ELR (cell line): Measurements from ENCODE around the gene TMEM255B.
"Not testable (repeated sequence)": the region's sequence is repeated elsewhere in the genome, so short reads cannot be mapped to it uniquely, and the experiment has no call there.

Source experiments
- DNase-seq: peaks from one replicate; pipeline ENCODE4 v3.0.0-alpha.2; 2015; ENCODE audit warnings: low read depth

TMEM255B gene

DNA sequence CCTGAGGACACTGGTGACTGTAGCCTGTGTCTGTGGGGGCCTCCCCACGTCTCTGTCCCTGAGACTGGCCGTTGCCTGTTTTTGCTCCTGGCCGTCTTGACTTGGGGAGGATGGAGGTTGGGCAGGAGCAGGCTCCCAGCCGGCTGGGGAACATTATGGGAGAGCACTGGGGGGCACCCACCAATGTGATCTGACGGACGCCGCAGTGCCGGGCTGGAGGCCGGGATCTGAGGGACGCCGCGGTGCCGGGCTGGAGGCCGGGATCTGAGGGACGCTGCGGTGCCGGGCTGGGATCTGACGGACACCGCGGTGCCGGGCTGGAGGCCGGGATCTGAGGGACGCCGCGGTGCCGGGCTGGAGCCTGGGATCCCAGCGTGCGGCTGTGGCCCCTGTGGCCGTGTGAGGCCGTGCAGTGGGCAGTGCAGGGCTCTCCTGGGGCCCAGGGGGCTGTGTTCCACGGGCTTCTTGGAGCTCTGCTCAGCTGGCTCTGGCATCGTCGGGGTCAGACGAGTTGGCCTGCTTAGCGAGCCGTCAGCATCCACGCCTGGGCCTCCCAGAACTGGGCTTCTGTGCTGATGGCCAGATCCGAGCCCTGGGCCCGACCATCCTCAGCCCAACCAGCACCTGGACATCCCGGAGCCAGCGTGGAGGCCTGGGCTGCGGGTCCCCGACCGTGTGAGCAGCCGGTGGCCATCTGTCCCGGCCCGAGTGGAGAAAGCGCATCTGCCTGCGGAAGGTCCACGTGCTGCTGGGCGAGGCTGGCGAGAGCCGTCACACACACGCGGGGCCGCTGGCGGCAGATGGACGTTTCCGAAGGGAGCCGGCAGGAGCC, 59.0 kb downstream of the TMEM255B start:
- no peak for DNase-seq

DNA sequence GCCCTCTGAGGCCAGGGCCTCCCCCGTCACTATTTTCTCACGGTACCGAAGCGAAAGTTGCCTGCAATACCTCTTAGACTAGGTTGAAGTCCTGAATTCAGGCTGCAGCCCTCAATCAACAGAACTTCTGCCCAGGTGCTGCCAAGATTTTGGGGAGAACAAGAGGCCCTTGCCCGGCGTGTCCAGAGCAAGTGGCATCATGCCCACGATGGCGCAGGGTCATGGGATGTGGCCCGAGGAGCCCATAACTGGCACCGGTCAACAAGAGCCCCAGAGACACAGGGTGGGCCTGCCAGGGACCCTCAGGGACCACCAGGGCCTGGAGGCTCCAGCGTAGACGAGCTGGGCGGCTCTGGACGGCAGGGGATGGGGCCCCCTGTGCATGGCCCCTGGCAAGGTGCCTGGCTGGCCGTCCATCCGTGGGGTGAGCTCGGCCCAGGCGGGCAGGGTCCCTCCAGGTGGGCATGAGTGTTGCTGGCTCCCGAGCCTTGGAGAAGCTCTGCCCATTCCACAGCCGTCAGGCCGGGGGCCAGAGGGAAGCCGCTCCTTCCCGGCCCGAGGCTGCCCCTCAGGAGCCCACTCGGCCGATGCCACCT, 59.8 kb downstream of the TMEM255B start:
- no peak for DNase-seq

DNA sequence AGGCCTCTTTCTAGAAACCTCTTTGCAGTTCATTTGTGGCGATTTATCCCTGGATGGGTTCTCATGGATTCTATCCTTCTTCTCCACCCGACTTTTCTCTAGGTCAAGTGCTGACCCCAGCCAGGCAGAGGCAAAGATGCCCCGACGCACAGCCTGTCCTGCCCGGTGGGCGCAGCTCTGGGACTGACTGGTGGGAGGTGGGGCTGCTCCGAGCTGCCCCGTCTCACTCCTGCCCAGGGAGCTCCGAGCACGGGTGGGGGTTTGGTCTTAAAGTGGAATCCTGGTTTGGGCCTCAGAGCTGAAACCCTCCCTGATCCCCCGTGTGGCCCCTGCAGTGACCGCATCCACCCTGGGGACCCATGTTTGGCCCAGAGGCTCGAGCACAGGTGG, 60.3 kb downstream of the TMEM255B start:
- DNase-seq, result no peak

DNA sequence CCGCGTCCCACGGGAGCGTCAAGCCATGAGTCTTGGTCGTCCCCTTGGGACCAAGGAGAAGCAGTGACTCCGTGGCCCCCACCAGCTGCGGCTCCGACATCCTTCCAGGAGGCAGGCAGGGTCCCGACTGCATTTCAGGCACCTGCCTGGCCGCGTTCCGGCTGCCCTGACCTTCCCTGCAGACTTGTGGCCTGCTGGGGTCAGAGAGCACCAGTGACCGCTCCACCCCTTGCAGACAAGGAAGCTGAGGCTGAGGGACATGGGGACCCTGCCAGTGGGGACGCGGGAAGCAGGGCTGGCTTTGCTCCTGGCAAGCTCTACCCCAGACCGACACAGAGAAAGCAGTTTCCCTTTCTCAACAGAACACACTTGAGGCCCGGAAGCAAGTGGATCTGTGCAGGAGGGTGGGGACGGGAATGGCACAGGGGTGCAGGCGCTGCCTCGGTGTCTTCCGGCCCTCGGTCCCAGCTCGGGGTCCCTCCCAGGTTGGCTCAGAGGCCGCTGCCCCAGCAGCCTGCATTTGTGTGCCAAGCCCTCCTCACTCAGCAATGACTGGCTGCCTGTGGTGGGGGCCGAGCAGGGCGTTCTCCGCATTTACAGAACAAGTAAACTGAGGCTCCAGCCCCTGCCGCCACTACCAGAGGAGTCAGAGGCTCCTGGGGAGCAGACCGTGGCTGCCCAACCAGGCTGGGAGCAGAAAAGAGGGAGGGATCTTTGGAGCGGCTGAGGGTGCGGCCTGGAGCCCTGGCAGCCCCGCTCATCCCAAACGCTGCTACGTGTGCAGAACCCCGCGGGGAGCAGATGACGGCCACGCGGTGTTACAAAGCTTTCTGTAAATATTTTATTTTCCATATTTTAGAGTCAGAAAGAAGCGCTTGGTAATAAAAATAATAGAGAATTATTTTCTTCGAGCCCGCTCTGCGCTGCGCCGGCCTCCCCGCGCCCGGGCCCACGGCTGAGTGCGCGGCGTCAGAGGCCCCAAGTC, 61.0 kb downstream of the TMEM255B start:
- DNase-seq, result no peak

DNA sequence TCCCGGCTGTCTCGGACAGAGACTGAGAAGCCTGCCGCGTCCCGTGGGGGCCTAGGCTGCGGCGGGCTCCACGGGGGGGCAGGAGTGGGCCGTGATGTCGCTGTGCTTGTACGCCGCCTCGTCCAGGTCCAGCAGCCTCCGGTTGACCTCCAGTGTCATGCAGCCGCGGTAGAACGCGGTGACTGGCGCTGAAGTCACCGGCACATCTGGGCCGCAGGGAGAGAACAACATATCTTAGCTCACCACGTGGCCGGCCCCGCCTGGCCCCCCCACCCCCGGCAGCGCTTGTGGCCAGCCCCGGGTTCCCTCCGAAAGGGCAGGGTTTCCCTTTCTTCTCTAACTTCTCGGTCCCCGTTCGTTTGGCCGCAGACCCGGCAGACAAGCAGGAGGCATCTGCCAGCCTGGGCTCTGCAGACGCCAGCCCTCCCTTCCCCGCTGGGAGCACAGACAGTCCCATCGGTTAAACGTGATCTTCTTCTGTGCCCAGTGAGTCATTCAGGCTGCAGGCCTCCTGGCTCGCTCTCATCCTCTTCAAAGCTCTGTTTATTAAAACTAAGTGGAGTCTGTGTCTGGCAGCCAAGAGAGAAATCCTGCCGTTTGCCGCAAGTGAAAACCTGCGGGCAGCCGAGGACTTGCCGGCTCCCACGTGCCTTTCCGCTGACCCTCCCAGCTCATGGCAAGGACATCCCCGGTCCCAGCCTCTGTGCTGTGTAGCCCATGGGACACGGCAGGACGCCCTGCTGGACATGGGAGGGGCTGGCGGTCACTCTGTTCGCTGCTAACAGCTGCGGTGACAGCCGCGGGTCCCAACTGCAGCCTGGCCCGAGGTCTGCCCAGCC, 62.0 kb downstream of the TMEM255B start:
- DNase-seq, result peak; percentile 99

DNA sequence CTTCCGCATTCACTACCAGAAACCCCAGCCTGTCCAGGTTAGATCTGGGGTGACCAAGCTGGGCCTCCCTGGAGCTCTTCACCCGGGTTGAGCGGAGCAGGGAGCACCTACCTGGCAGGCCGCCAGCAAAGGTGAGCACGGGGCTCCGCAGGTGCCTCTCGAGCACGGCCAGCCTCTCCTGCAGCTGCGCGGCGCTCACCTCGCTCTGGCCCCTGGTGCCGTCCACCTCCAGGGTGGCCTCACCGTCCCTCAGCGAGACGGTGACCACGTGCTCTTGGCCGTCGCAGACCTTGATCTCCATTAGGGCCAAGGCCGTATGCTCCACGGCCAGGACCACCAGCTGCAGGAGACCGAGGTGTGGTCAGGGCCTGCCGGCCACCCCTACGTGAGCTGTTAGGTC, 62.8 kb downstream of the TMEM255B start:
- DNase-seq, result no peak

DNA sequence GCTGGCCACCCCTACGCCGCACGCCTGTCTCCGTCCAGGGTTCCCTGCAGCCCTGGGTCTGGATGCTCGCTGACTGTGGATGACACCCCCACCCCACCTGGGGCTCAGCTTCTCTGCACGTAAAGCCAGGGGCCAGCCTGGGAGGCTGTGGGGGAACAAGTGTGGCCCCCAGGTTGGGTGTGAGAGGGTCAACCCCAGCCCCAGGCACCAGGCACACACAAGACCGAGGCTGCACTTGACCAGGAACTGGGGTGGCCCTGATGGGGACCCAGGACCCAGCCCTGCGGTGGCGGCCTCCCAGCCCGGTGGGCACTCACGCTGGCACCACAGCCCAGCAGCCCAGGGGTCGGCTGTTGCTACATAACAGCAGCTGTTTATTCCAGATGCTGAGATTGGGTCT, 63.2 kb downstream of the TMEM255B start:
- DNase-seq, result no peak

DNA sequence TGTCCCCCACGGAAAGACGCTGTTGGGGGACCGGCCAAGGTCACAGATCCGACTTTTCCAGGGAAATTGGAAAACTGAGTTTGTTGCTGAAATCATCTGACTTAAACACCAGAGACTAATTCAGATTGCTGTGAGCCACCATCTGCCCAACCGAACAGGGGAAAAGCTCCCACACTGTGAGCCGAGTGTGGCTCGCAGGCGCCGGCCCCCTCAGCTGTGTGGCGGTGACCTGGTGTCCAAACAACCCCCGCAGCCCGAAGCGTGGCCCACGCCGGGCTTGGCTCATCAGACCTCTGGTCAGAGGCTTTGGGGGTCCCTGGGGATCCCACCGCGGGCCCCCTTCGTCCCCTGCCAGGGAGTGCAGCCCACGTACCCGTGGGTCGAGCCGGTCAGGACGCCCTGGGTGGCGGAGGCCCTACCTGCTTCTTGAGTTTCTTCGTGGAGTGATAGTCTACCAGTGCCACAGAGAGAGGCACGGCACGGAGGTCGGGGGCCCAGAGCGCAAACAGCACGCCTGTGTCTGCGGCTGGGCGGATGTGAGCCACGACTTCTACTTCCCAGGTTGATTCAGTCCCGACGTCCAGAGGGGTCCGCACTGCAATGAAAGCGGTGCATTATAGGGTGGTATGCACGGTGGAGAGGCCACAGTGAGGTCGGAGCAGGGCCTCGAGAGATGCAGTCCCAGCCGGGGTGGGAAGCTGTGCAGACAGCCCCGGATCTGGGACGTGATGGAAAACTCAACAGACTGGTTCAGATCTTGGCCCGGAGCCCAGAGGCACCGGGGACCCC, 64.1 kb downstream of the TMEM255B start:
- DNase-seq, result no peak

DNA sequence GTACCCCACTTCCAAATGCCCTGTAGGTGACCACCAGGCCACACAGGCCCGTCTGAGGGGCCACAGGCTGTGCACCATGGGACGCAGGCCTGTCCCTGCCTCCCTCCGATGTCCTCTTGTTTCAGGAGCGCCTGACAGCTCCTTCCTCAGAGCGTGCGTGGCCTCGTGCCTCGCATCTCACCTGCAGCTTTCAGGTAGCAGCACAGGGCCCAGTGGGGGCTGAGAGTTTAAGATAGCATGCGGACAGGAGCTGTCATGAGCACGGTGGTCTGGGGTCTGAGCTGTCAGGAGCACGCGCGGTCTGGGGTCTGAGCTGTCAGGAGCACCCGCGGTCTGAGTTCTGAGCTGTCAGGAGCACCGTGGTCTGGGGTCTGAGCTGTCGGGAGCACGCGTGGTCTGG, 64.7 kb downstream of the TMEM255B start:
- no peak for DNase-seq

DNA sequence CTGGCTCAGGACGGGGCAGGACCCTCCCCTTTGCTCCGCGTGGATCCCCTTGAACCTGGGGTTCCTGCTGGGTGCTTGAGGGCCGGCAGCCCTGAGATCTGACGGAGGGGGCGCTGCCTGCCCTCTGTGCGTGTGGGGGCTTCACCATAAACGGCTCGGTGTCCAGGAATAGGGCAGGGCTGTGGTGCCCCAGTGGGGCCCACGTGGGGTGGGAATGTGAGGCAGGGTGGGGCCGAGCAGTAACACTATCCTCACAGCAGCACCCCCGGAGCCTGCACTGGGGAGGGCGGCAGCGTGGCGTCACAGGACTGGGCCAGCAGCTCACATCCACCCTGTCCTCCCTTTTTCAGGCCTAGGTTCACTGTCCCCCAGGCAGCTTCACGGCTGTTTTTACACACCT, 66.8 kb downstream of the TMEM255B start:
- no peak for DNase-seq

DNA sequence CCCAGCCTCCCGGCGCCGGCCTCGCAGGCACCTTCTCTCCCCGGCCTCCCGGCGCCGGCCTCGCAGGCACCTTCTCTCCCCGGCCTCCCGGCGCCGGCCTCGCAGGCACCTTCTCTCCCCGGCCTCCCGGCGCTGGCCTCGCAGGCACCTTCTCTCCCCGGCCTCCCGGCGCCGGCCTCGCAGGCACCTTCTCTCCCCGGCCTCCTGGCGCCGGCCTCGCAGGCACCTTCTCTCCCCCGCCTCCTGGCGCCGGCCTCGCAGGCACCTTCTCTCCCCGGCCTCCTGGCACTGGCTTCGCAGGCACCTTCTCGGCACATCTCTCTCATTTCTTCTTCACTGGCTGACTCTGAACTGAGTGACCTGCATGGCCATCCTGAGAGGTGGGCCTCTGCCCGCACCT, 67.4 kb downstream of the TMEM255B start:
- DNase-seq, result not testable (repeated sequence)

DNA sequence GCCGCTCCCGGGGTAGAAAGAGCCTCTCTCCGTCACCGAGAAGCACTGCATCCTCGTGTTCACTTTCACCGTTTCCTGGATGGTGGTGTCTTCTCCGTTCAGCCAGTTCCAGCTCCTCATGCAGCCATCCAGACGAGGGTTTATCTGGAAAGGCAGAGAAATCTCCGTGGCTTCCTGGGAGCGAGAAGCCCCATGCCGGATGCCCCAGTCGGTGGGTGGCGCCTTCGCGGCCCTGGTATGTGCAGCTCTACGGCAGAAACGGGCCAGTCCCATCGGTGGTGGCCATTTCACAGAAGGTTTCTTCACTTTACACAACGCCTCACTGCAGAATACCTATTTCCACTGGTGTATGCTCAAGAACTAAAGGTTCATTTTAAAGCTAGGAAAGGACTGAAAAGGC, 68.0 kb downstream of the TMEM255B start:
- no peak for DNase-seq

DNA sequence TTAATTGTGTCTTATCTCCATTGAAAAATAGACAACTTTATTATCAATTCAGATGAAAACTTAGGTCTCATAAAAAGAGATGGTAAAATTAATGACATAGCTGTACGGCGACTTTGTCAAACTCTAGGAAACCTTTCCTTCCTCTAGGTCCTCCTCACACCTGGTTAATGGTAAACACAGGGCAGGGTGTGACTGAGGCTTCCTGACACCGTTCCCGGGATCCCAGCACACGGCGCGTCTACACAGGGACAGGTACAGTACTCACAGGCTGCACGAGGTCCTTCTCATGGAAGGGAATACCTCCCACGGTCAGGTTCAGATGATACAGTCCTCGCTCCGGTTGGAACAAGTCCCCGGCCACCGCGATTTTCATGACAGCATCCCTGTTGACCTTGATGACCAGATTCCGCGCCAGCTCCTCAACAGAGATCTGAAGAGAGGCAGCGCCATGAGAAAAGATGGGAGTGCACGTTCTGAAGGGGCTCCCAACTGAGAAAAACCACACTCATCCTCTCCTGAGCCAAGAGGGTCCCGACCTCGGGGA, 69.3 kb downstream of the TMEM255B start:
- no peak for DNase-seq

DNA sequence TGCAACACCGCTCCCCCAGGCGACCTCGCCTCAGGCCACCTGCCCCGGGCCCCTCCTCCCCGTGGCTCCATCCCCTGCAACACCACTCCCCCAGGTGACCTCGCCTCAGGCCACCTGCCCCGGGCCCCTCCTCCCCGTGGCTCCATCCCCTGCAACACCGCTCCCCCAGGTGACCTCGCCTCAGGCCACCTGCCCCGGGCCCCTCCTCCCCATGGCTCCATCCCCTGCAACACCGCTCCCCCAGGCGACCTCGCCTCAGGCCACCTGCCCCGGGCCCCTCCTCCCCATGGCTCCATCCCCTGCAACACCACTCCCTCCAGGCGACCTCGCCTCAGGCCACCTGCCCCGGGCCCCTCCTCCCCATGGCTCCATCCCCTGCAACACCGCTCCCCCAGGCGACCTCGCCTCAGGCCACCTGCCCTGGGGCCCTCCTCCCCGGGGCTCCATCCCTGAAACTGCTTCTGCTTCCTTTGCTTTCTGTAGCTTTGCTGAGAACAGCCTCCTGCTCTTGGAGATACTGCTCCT, 71.5 kb downstream of the TMEM255B start:
- not testable (repeated sequence) for DNase-seq

DNA sequence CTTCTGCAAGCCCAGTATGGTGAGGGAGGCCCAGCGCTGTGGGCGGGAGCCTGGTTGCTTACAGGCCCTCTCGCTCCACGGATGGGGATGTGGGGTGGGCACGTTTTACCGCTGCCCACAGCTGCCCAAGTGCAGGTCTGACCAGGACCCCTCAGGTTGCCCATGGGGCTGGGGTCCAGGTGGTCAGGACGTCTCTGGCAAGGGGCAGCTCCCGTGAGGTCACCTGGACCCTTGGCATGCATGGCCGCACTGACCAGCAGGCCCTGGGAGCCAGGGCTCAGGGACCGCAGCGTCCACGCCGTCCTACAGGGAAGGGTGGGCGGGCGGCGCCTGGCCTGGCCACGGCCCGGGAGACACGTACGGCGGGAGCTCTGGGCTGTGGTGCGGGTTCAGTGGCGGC, 72.0 kb downstream of the TMEM255B start:
- DNase-seq, result no peak

DNA sequence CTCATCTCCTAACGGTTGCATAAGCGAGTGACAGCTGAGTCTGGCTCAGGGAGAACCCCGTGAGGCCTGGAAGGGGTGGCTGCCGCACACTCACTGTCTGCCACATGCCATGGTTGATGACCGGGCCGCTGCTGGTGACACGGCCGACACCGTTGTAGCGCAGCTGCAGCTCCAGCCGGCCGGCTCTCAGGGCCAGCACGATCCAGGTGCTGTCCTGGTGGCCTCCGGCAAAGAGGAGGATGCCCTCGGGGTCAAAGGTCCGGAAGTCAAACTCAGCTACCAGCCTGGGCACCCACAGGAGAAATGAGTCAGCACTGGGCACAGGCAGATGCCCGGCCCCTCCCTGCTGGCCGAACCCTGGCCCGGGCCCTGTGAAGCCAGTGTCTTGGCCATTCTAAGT, 73.2 kb downstream of the TMEM255B start:
- DNase-seq, result no peak

DNA sequence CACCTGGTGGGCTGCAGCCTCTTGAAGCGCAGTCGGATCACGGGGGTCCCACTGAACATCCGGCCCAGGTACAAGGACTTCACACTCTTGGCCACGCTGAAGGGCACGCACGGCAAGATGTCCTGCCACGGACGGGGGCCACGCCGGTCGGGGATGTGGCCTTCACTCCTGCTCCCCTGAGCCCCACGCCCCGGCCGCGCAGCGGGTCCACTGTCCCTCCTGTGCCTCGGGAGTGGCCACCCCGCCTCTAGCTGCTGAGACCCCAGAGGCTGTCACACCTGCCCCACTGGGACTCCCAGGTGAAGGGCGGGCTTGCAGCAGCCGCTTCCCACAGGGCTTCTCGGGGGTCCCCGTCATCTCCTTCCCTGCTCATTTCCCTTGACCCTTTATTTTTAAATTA, 73.6 kb downstream of the TMEM255B start:
- no peak for DNase-seq

DNA sequence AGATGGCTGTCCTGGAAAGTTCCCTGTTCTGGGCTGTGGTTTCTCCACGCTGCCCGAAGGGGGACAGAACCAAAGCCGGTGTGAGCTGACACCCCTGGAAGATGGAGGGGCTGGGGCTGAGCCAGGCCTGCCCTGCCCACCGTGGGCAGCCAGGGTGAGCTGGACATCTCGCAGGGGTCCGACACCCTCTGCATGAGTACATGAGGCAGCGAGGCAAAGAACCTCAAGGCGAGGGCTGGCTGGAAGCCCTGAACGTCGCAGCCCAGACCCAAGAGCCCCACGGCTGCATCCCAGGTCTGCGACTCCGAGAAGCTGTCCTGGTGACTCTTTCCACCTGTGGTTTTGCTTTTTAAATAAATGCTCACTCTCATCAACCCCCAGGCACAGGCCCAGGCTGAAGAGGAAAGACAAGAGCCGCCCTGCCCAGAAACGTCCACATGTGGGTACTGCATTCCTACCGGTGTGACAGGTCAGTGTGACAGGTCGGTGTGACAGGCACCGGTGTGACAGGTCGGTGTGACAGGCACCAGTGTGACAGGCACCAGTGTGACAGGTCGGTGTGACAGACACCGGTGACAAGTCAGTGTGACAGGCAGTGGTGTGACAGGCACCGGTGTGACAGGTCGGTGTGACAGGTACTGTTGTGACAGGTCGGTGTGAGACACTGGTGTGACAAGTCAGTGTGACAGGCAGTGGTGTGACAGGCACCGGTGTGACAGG, 74.2 kb downstream of the TMEM255B start:
- DNase-seq, result no peak

DNA sequence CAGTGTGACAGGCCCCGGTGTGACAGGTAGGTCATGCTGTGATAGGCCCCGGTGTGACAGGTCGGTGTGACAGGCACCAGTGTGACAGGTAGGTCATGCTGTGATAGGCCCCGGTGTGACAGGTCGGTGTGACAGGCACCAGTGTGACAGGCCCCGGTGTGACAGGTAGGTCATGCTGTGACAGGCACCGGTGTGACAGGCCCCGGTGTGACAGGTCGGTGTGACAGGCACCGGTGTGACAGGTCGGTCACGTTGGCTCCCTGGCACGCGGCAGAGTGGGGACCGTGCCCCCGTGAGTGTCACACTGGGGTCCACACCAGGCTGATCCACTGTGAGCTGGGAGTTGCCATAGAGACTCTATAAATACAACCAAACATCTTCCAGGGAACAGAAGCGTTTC, 75.0 kb downstream of the TMEM255B start:
- DNase-seq, result not testable (repeated sequence)
